K562 (cell line): ENCODE data around the gene PHKG2. TPM values are rescaled to one million over a fixed set of nuclear protein-coding genes. Genes with fewer than 3 reads are reported as not detected.

Experiments
- ATAC-seq: fragments of 200-7000 bp; cut with Tn5 transposase; 3 replicates; pipeline ENCODE4 v1.9.1; 2020; ENCODE audit warnings: moderate library complexity
- BruUV-seq: library from RNA; stranded (reverse); fragments of 400-500 nt; replicated peaks from 2 replicates; lab custom pipeline; 2021; lab: Mats Ljungman, UMichigan
- CTCF ChIA-PET: fragments of 300-600 bp; formaldehyde crosslinking; extraction: SDS; loops from one replicate; lab custom pipeline; 2021; ENCODE audit warnings: low intra/inter-chr PET ratio; lab: Yijun Ruan, JAX
- POLR2A ChIA-PET: fragments of 300-600, 350-650 bp; sonication (Branson Sonifier 250); formaldehyde crosslinking; extraction: SDS; loops from one replicate; lab custom pipeline; 2021; ENCODE audit warnings: antibody characterized with exemption, inconsistent platforms; lab: Yijun Ruan, JAX
- DNase-seq, 4 experiments: peaks; one replicate each; pipeline versions ENCODE4 v3.0.0 to v3.0.0-alpha.2; 2011 to 2018; ENCODE audit warnings: low spot score in 3 of 4, mixed read lengths in 3 of 4; ENCODE audit errors: extremely low read depth in 1 of 4
- FAIRE-seq: peaks from 2 replicates; lab custom pipeline; 2011; peaks lifted over from hg19 to GRCh38; lab: Jason Lieb, UNC
- H2AFZ ChIP-seq: 2 replicates; pipeline ENCODE4 v1.6.0; 2011; ENCODE audit warnings: low read depth, low read length, control low read depth, inconsistent platforms
- H3K27ac ChIP-seq: fragments of 200-600 bp; 3 replicates; pipeline ENCODE4 v1.8.0; 2011; ENCODE audit warnings: low read depth, mild to moderate bottlenecking, control low read depth, inconsistent platforms, low read length, moderate library complexity, mixed read lengths; ENCODE audit errors: extremely low read depth
- H3K27me3 ChIP-seq, 2 experiments: fragments of 300-600 bp in 1 of 2; 2 replicates in 1 of 2; 3 replicates in 1 of 2; pipeline versions ENCODE4 v1.6.0 to v1.8.0; 2011; ENCODE audit warnings: inconsistent platforms in 2 of 2, low read length in 2 of 2, mild to moderate bottlenecking in 1 of 2, mixed read lengths in 1 of 2, moderate library complexity in 1 of 2; ENCODE audit not compliant: control insufficient read depth in 2 of 2, insufficient read depth in 2 of 2
- H3K36me3 ChIP-seq: fragments of 300-600 bp; 3 replicates; pipeline ENCODE4 v1.8.0; 2011; ENCODE audit warnings: mild to moderate bottlenecking, low read length, inconsistent platforms; ENCODE audit not compliant: control insufficient read depth, insufficient read depth
- H3K4me1 ChIP-seq, 2 experiments: fragments of 200-600 bp in 1 of 2; replicated peaks in 1 of 2; 2 replicates in 1 of 2; 3 replicates in 1 of 2; pipeline versions ENCODE4 v1.5.1 to v1.8.0; 2011; ENCODE audit warnings: inconsistent platforms in 2 of 2, low read length in 2 of 2, mild to moderate bottlenecking in 1 of 2, mixed read lengths in 1 of 2, moderate library complexity in 1 of 2; ENCODE audit not compliant: control insufficient read depth in 2 of 2, insufficient read depth in 2 of 2
- H3K4me2 ChIP-seq: 2 replicates; pipeline ENCODE4 v1.6.1; 2011; ENCODE audit warnings: low read length, control low read depth, inconsistent platforms, mixed read lengths; ENCODE audit not compliant: insufficient read depth
- H3K4me3 ChIP-seq: fragments of 200-600 bp; sonication (generic), shearing (Covaris generic); 2 replicates; pipeline ENCODE4 v1.5.1; 2016; ENCODE audit warnings: control low read depth, inconsistent platforms
- H3K79me2 ChIP-seq: fragments of 200-600 bp; 3 replicates; pipeline ENCODE4 v1.8.0; 2011; ENCODE audit warnings: low read length, inconsistent platforms; ENCODE audit not compliant: control insufficient read depth, insufficient read depth
- H3K9ac ChIP-seq, 2 experiments: 2 replicates each; pipeline versions ENCODE4 v1.6.0 to v1.6.1; 2011; ENCODE audit warnings: low read depth in 2 of 2, low read length in 2 of 2, control low read depth in 1 of 2, inconsistent platforms in 1 of 2, mild to moderate bottlenecking in 1 of 2, mixed read lengths in 1 of 2; ENCODE audit not compliant: insufficient read depth in 1 of 2
- H3K9me1 ChIP-seq: one replicate; pipeline ENCODE4 v1.6.0; 2011; ENCODE audit warnings: inconsistent platforms, mild to moderate bottlenecking, low read length, moderate library complexity; ENCODE audit not compliant: control insufficient read depth, insufficient read depth
- H3K9me3 ChIP-seq: replicated peaks from 2 replicates; pipeline ENCODE4 v1.5.1; 2011; ENCODE audit warnings: low read depth, low read length, inconsistent platforms; ENCODE audit not compliant: control insufficient read depth, insufficient read depth
- H4K20me1 ChIP-seq: replicated peaks from 2 replicates; pipeline ENCODE4 v1.6.1; 2011; ENCODE audit warnings: low read length, inconsistent platforms, mixed read lengths; ENCODE audit not compliant: control insufficient read depth, insufficient read depth
- CBX3 ChIP-seq, 2 experiments: IDR thresholded peaks; 1 replicate in 1 of 2; 2 replicates in 1 of 2; pipeline ENCODE4 v1.6.1; 2012; ENCODE audit warnings: inconsistent platforms in 2 of 2, low read length in 2 of 2, borderline replicate concordance in 1 of 2, control low read depth in 1 of 2
- EWSR1 ChIP-seq: fragments of 450-650 bp; IDR thresholded peaks from 2 replicates; pipeline ENCODE4 v1.6.1; 2018; ENCODE audit warnings: borderline replicate concordance, mild to moderate bottlenecking, low read depth, moderate library complexity; ENCODE audit not compliant: partially characterized antibody
- GATAD2A ChIP-seq: fragments of 450-650 bp; IDR thresholded peaks from 2 replicates; pipeline ENCODE4 v1.6.1; 2017
- HDAC8 ChIP-seq: fragments of 450-650 bp; IDR thresholded peaks from 2 replicates; pipeline ENCODE4 v1.6.1; 2016; ENCODE audit warnings: mild to moderate bottlenecking, missing genetic modification characterization, moderate library complexity, missing compliant biosample characterization
- MIER1 ChIP-seq: fragments of 450-650 bp; IDR thresholded peaks from 2 replicates; pipeline ENCODE4 v1.6.1; 2016; ENCODE audit warnings: antibody characterized with exemption, mild to moderate bottlenecking, low read depth
- POLR2B ChIP-seq: fragments of 450-650 bp; IDR thresholded peaks from 2 replicates; pipeline ENCODE4 v1.6.1; 2018; ENCODE audit warnings: low read depth; ENCODE audit not compliant: partially characterized antibody
- RAD21 ChIP-seq, 2 experiments: fragments of 250-450 bp in 1 of 2; fragments of 450-650 bp in 1 of 2; sonication (Bioruptor Pico) in 1 of 2; formaldehyde crosslinking in 1 of 2; IDR thresholded peaks in 1 of 2; conservative IDR thresholded peaks in 1 of 2; 2 replicates each; pipeline versions ENCODE4 v1.4.0 to v1.8.0; 2020 to 2022; ENCODE audit warnings: mild to moderate bottlenecking in 2 of 2, moderate library complexity in 1 of 2
- TAF9B ChIP-seq: fragments of 450-650 bp; IDR thresholded peaks from 2 replicates; pipeline ENCODE4 v1.6.1; 2018; ENCODE audit warnings: mild to moderate bottlenecking; ENCODE audit not compliant: partially characterized antibody
- YY1 ChIP-seq, 3 experiments: IDR thresholded peaks; 2 replicates each; pipeline ENCODE4 v1.6.1; 2011; ENCODE audit warnings: low read length in 2 of 3, mild to moderate bottlenecking in 2 of 3, moderate library complexity in 2 of 3, borderline replicate concordance in 1 of 3, control low read depth in 1 of 3, low read depth in 1 of 3; ENCODE audit not compliant: insufficient read depth in 3 of 3, insufficient replicate concordance in 2 of 3, control insufficient read depth in 1 of 3, insufficient read length in 1 of 3; ENCODE audit errors: extremely low read depth in 1 of 3
- ZFP36 ChIP-seq: fragments of 150-350 bp; IDR thresholded peaks from 2 replicates; pipeline ENCODE4 v1.6.1; 2018; ENCODE audit warnings: low read length, low read depth; ENCODE audit not compliant: partially characterized antibody
- WGBS: fragments of 100-300 bp; shearing (Covaris generic); methylation state at CpG from one replicate; pipeline ENCODE4 v1.1.6; 2016; ENCODE audit warnings: low coverage, mixed read lengths; ENCODE audit not compliant: insufficient coverage; ENCODE audit errors: missing lambda C conversion rate; 5-methylcytosine and 5-hydroxymethylcytosine counted together
- in situ Hi-C: fragments of 300-500 bp; cut with MboI; formaldehyde crosslinking; loops from 4 replicates; pipeline ENCODE4 v1.15.0; 2018; ENCODE audit warnings: inconsistent platforms, mixed read lengths
- intact Hi-C: fragments of 100-400 bp; cut with micrococcal nuclease; formaldehyde crosslinking; loops from 2 replicates; pipeline ENCODE4 v1.14.2; 2022
- polyA plus RNA-seq, 8 experiments: library from polyadenylated mRNA; depleted of rRNA in 4 of 8; stranded (reverse) in 5 of 8; unstranded in 3 of 8; fragments of >200 nt; fragmentation: Nextera tagmentation in 2 of 8; fragmentation: Illumina TruSeq in 1 of 8; extraction: Ambion mirVana in 2 of 8; extraction: Trizol in 1 of 8; gene quantifications; 2 replicates each; pipeline versions ENCODE4 v1.2.1 to v1.2.3, GENCODE V29; 2011 to 2014; ENCODE audit warnings: inconsistent platforms in 1 of 8, missing spikeins in 1 of 8
- total RNA-seq, 7 experiments: library from RNA; depleted of rRNA in 6 of 7; stranded (reverse); fragments of >200 nt in 6 of 7; fragmentation: Illumina TruSeq in 2 of 7; extraction: Trizol in 2 of 7; gene quantifications; 2 replicates each; pipeline versions ENCODE4 v1.2.1 to v1.2.3, GENCODE V29; 2011 to 2021; ENCODE audit warnings: low replicate concordance in 1 of 7
- TF ChIP-seq, protein P1 (sequence below), 3 experiments: IDR thresholded peaks in 2 of 3; conservative IDR thresholded peaks in 1 of 3; 2 replicates each; pipeline ENCODE4 v1.5.1; 2011 to 2012; ENCODE audit warnings: low read length in 3 of 3, mild to moderate bottlenecking in 3 of 3, control low read depth in 2 of 3, improper control_type of control experiment in 1 of 3, inconsistent platforms in 1 of 3, low read depth in 1 of 3, mixed read lengths in 1 of 3, moderate library complexity in 1 of 3; ENCODE audit not compliant: insufficient read depth in 2 of 3

PHKG2 gene
- total and polyA plus RNA-seq, 9 of the 15 experiments (the other 6 are each of a cell fraction or from before 2014, with no cell fraction given), result 5.8 to 54.2 (median 30.7) TPM

DNA sequence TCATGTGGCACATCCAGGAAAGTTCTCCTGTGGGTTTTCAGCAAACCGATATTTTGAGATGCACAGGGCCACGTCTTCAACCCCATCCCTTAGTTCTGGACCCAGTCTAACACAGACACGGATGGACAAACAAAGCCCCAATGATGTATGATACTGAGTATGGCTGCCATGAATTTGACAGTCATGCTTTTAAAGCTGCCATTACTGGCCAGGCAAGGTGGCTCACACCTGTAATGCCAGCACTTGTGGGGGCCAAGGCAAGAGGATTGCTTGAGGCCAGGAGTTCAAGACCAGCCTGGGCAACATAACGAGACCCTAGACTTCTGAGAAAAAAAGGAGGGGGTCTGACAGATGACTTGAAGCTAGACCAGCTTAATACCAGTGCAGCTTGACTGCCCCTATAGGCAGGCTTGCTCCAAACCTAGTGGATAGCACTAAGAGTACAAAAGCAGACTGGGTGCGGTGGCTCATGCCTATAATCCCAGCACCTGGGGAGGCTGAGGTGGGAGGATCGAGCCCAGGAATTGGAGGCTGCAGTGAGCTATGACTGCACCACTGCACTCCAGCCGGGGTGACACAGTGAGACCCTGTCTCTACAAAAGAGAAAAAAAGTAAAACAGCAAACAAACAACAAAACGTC, 49.6 kb downstream of the PHKG2 start:
- peak; percentile 91 for ATAC-seq

More for the DNA sequence above, 49.6 kb downstream of the PHKG2 start:
- peaks cover 0 to 10% of the 10 kb centered on the region in 2 experiments; a peak in 3 of 5 replicates for H3K4me1 ChIP-seq
- DNase-seq (peak in 2 of 4 experiments; percentile 28 to 52), FAIRE-seq (peak; percentile 80)
- POLR2A ChIA-PET, result interaction anchor here (0.6 kb wide), 2 partner anchors 11 to 102 kb away, joined by 3 read pairs; no protein-coding TSS in a partner anchor
- BruUV-seq, result no TSS peak
- no peaks in the 10 kb centered on the region for H3K79me2 ChIP-seq
- peak overlapping the region; percentile 52; the same call in 1 of the 2 replicates for H2AFZ ChIP-seq
- no peak overlapping the region; the same call in 1 of the 2 replicates for H3K4me2 ChIP-seq
- H3K27ac ChIP-seq, result no peak overlapping the region
- no peak overlapping the region for H3K4me3 ChIP-seq
- no peaks in the 10 kb centered on the region for H3K9me3 ChIP-seq
- H3K27me3 ChIP-seq, result no peaks in the 10 kb centered on the region
- intact Hi-C loops, result no loop called here
- H4K20me1 ChIP-seq, result no peaks in the 10 kb centered on the region
- no peaks in the 10 kb centered on the region for H3K36me3 ChIP-seq
- CTCF ChIA-PET, result no interaction called here
- 32% methylated on average over 8 of the region's 8 CpGs for WGBS
- no peak overlapping the region for H3K9ac ChIP-seq
- TF ChIP-seq ZFP36 (peak; percentile 22), TAF9B (no peak), CBX3 (IDR thresholded peaks at IDR 0.05; ENCODE audit: borderline replicate concordance in 1 of 2, low read length in 2 of 2) (peak in 1 of 2 experiments; percentile 45; a peak in 1 of 3 replicates), POLR2B (no peak), RAD21 (CRISPR knock-in tag; conservative IDR thresholded peaks at IDR 0.05 in 1 of 2, IDR thresholded peaks at IDR 0.05 in 1 of 2) (peak in 1 of 2 experiments; percentile 39; a peak in 2 of 4 replicates), HDAC8 (tag) (no peak), MIER1 (0 out of 2 replicates have a peak, but pooled peaks have one; percentile 18), EWSR1 (no peak), YY1 (IDR thresholded peaks at IDR 0.05; ENCODE audit: borderline replicate concordance in 1 of 3, control insufficient read depth in 1 of 3, extremely low read depth in 1 of 3, insufficient read depth in 3 of 3, insufficient read length in 1 of 3, insufficient replicate concordance in 2 of 3, low read depth in 1 of 3, low read length in 2 of 3) (peak in 1 of 3 experiments; percentile 30), GATAD2A (no peak)
- TF ChIP-seq, protein P1, sequence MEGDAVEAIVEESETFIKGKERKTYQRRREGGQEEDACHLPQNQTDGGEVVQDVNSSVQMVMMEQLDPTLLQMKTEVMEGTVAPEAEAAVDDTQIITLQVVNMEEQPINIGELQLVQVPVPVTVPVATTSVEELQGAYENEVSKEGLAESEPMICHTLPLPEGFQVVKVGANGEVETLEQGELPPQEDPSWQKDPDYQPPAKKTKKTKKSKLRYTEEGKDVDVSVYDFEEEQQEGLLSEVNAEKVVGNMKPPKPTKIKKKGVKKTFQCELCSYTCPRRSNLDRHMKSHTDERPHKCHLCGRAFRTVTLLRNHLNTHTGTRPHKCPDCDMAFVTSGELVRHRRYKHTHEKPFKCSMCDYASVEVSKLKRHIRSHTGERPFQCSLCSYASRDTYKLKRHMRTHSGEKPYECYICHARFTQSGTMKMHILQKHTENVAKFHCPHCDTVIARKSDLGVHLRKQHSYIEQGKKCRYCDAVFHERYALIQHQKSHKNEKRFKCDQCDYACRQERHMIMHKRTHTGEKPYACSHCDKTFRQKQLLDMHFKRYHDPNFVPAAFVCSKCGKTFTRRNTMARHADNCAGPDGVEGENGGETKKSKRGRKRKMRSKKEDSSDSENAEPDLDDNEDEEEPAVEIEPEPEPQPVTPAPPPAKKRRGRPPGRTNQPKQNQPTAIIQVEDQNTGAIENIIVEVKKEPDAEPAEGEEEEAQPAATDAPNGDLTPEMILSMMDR (IDR thresholded peaks at IDR 0.05 in 2 of 3, conservative IDR thresholded peaks at IDR 0.05 in 1 of 3; ENCODE audit: insufficient read depth in 2 of 3, low read depth in 1 of 3, low read length in 3 of 3), result peak; percentile 44 to 61 (median 46)
- in situ Hi-C loops, result no loop called here
- H3K9me1 ChIP-seq, result no peaks in the 10 kb centered on the region
